ENCODE data around the gene WDR62.
"Not testable (repeated sequence)": the region's sequence is repeated elsewhere in the genome, so short reads cannot be mapped to it uniquely, and the experiment has no call there.

Gene WDR62

GRCh38 chr19:36061367-36061766 lies 6.7 kb downstream of the WDR62 start:
- Histone ChIP-seq H3K9me3 (ENCODE audit: control insufficient read depth, low read length) (no peaks in the 10 kb centered on the region), H3K36me3 (ENCODE audit: control insufficient read depth, insufficient read depth, low read length, severe bottlenecking) (no peaks in the 10 kb centered on the region), H3K4me1 (ENCODE audit: control insufficient read depth, insufficient read depth, low read length) (peaks cover 2% of the 10 kb centered on the region), H3K27me3 (replicated peaks; ENCODE audit: control insufficient read depth, insufficient read depth, low read length) (no peaks in the 10 kb centered on the region), H3K9ac (ENCODE audit: low read length) (no peak overlapping the region), H3K4me3 (ENCODE audit: low read length) (no peak overlapping the region)
- no peak for DNase-seq (ENCODE audit: low read depth)

DNA sequence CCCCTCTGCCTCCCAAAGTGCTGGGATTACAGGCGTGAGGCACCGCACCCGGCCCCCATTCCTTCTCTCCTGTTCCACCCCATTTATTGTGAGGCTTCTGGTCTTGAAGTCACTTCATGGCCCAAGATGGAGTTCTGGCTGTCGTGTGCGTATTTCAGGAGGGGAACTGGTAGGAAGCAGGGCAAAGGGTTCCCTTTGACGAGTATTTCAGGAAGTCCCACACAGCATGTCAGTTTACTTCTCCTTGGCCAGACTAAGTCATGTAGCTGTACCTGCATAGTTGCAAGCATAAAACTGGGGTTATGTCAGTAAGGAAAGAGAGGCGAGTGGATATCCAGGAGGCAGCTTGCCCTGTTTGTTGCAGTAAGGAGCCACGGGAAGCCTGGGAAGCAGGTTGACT lies 10.1 kb downstream of the WDR62 start:
- no peak for DNase-seq (ENCODE audit: low read depth)
- no peak overlapping the region for H3K9ac ChIP-seq (ENCODE audit: low read length)
- no peak overlapping the region for H3K4me3 ChIP-seq (ENCODE audit: low read length)
- peaks cover 2% of the 10 kb centered on the region for H3K4me1 ChIP-seq (ENCODE audit: control insufficient read depth, insufficient read depth, low read length)
- no peaks in the 10 kb centered on the region for H3K9me3 ChIP-seq (ENCODE audit: control insufficient read depth, low read length)
- H3K27me3 ChIP-seq (replicated peaks; ENCODE audit: control insufficient read depth, insufficient read depth, low read length), result no peaks in the 10 kb centered on the region
- H3K36me3 ChIP-seq (ENCODE audit: control insufficient read depth, insufficient read depth, low read length, severe bottlenecking), result no peaks in the 10 kb centered on the region

DNA sequence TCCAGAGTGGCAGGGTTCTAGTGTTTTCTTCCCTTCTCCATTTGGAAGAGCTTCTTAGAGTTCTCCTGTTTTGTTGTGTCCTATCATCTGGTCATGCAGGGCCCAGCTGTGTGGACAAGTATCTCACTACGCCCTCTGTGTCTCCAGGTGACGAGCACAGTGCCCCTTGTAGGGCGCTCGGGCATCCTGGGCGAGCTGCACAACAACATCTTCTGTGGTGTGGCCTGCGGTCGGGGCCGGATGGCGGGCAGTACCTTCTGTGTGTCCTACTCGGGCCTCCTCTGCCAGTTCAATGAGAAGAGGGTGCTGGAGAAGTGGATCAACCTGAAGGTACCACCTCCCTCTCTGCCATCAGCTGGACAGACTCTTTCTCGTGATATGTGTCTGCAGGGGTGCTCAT lies 13.0 kb downstream of the WDR62 start:
- H3K9me3 ChIP-seq (ENCODE audit: control insufficient read depth, low read length), result no peaks in the 10 kb centered on the region
- peaks cover 7% of the 10 kb centered on the region for H3K4me1 ChIP-seq (ENCODE audit: control insufficient read depth, insufficient read depth, low read length)
- H3K4me3 ChIP-seq (ENCODE audit: low read length), result no peak overlapping the region
- no peaks in the 10 kb centered on the region for H3K36me3 ChIP-seq (ENCODE audit: control insufficient read depth, insufficient read depth, low read length, severe bottlenecking)
- no peaks in the 10 kb centered on the region for H3K27me3 ChIP-seq (replicated peaks; ENCODE audit: control insufficient read depth, insufficient read depth, low read length)
- H3K9ac ChIP-seq (ENCODE audit: low read length), result no peak overlapping the region
- no peak for DNase-seq (ENCODE audit: low read depth)

DNA sequence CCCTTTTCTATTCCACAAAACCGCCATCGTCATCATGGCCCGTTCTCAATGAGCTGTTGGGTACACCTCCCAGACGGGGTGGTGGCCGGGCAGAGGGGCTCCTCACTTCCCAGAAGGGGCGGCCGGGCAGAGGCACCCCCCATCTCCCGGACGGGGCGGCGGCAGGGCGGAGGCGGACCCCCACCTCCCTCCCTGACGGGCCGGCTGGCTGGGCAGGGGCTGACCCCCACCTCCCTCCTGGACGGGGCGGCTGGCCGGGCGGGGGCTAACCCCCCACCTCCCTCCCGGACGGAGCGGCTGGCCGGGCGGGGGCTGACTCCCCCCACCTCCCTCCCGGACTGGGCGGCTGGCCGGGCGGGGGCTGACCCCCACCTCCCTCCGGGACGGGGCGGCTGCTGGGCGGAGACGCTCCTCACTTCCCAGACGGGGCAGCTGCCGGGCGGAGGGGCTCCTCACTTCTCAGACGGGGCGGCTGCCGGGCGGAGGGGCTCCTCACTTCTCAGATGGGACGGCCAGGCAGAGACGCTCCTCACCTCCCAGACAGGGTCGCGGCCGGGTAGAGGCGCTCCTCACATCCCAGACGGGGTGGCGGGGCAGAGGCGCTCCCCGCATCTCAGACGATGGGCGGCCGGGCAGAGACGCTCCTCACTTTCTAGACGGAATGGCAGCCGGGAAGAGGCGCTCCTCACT lies 14.3 kb downstream of the WDR62 start:
- not testable (repeated sequence) for H3K9me3 ChIP-seq (ENCODE audit: control insufficient read depth, low read length); H3K27me3 ChIP-seq (replicated peaks; ENCODE audit: control insufficient read depth, insufficient read depth, low read length); H3K9ac ChIP-seq (ENCODE audit: low read length); DNase-seq (ENCODE audit: low read depth); H3K4me3 ChIP-seq (ENCODE audit: low read length); H3K36me3 ChIP-seq (ENCODE audit: control insufficient read depth, insufficient read depth, low read length, severe bottlenecking); H3K4me1 ChIP-seq (ENCODE audit: control insufficient read depth, insufficient read depth, low read length)

DNA sequence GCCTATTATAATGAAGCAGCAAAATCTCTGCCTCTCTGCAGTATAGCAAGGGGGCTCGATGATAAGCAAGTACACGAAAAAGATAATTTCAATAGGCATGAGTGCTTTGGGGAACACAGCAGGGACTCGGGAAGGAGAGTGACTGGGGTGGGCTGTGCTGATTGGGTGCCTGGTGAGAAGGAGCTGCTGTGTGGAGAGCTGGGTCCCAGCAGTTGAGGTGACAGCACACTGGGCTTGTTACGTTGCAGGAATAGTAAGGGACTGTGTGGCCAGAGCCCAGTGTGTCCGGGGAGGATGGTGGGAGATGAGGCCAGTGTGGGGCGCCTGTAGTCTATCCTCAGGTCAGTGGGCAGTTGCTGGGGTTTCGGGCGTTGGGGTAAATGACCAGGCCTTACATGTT lies 17.4 kb downstream of the WDR62 start:
- H3K36me3 ChIP-seq (ENCODE audit: control insufficient read depth, insufficient read depth, low read length, severe bottlenecking), result no peaks in the 10 kb centered on the region
- H3K4me3 ChIP-seq (ENCODE audit: low read length), result no peak overlapping the region
- no peaks in the 10 kb centered on the region for H3K27me3 ChIP-seq (replicated peaks; ENCODE audit: control insufficient read depth, insufficient read depth, low read length)
- no peaks in the 10 kb centered on the region for H3K9me3 ChIP-seq (ENCODE audit: control insufficient read depth, low read length)
- no peak for DNase-seq (ENCODE audit: low read depth)
- no peak overlapping the region for H3K9ac ChIP-seq (ENCODE audit: low read length)
- H3K4me1 ChIP-seq (ENCODE audit: control insufficient read depth, insufficient read depth, low read length), result peaks cover 4% of the 10 kb centered on the region

GRCh38 chr19:36073121-36073876 lies 18.6 kb downstream of the WDR62 start:
- Histone ChIP-seq H3K9ac (ENCODE audit: low read length) (no peak overlapping the region), H3K9me3 (ENCODE audit: control insufficient read depth, low read length) (no peaks in the 10 kb centered on the region), H3K4me1 (ENCODE audit: control insufficient read depth, insufficient read depth, low read length) (peaks cover 4% of the 10 kb centered on the region), H3K4me3 (ENCODE audit: low read length) (no peak overlapping the region), H3K36me3 (ENCODE audit: control insufficient read depth, insufficient read depth, low read length, severe bottlenecking) (no peaks in the 10 kb centered on the region), H3K27me3 (replicated peaks; ENCODE audit: control insufficient read depth, insufficient read depth, low read length) (no peaks in the 10 kb centered on the region)
- DNase-seq (ENCODE audit: low read depth), result no peak

GRCh38 chr19:36079389-36079945 lies 24.8 kb downstream of the WDR62 start:
- DNase-seq (ENCODE audit: low read depth), result no peak
- Histone ChIP-seq H3K4me3 (ENCODE audit: low read length) (no peak overlapping the region), H3K4me1 (ENCODE audit: control insufficient read depth, insufficient read depth, low read length) (peaks cover 12% of the 10 kb centered on the region), H3K9me3 (ENCODE audit: control insufficient read depth, low read length) (no peaks in the 10 kb centered on the region), H3K27me3 (replicated peaks; ENCODE audit: control insufficient read depth, insufficient read depth, low read length) (no peaks in the 10 kb centered on the region), H3K36me3 (ENCODE audit: control insufficient read depth, insufficient read depth, low read length, severe bottlenecking) (no peaks in the 10 kb centered on the region), H3K9ac (ENCODE audit: low read length) (no peak overlapping the region)

GRCh38 chr19:36081385-36081784 lies 26.7 kb downstream of the WDR62 start:
- no peak overlapping the region for H3K4me3 ChIP-seq (ENCODE audit: low read length)
- H3K4me1 ChIP-seq (ENCODE audit: control insufficient read depth, insufficient read depth, low read length), result peaks cover 12% of the 10 kb centered on the region
- H3K27me3 ChIP-seq (replicated peaks; ENCODE audit: control insufficient read depth, insufficient read depth, low read length), result no peaks in the 10 kb centered on the region
- H3K9ac ChIP-seq (ENCODE audit: low read length), result no peak overlapping the region
- H3K9me3 ChIP-seq (ENCODE audit: control insufficient read depth, low read length), result no peaks in the 10 kb centered on the region
- DNase-seq (ENCODE audit: low read depth), result no peak
- H3K36me3 ChIP-seq (ENCODE audit: control insufficient read depth, insufficient read depth, low read length, severe bottlenecking), result no peaks in the 10 kb centered on the region

GRCh38 chr19:36081894-36082293 lies 27.2 kb downstream of the WDR62 start:
- no peak for DNase-seq (ENCODE audit: low read depth)

GRCh38 chr19:36082916-36083315 lies 28.2 kb downstream of the WDR62 start:
- no peak overlapping the region for H3K9ac ChIP-seq (ENCODE audit: low read length)
- H3K4me3 ChIP-seq (ENCODE audit: low read length), result no peak overlapping the region
- no peaks in the 10 kb centered on the region for H3K27me3 ChIP-seq (replicated peaks; ENCODE audit: control insufficient read depth, insufficient read depth, low read length)
- peaks cover 12% of the 10 kb centered on the region for H3K4me1 ChIP-seq (ENCODE audit: control insufficient read depth, insufficient read depth, low read length)
- no peaks in the 10 kb centered on the region for H3K36me3 ChIP-seq (ENCODE audit: control insufficient read depth, insufficient read depth, low read length, severe bottlenecking)
- no peak for DNase-seq (ENCODE audit: low read depth)
- no peaks in the 10 kb centered on the region for H3K9me3 ChIP-seq (ENCODE audit: control insufficient read depth, low read length)

More at GRCh38 chr19:36081894-36082293, 27.2 kb downstream of the WDR62 start:
- Histone ChIP-seq H3K4me3 (ENCODE audit: low read length) (no peak overlapping the region), H3K36me3 (ENCODE audit: control insufficient read depth, insufficient read depth, low read length, severe bottlenecking) (no peaks in the 10 kb centered on the region), H3K4me1 (ENCODE audit: control insufficient read depth, insufficient read depth, low read length) (peaks cover 12% of the 10 kb centered on the region), H3K27me3 (replicated peaks; ENCODE audit: control insufficient read depth, insufficient read depth, low read length) (no peaks in the 10 kb centered on the region), H3K9me3 (ENCODE audit: control insufficient read depth, low read length) (no peaks in the 10 kb centered on the region), H3K9ac (ENCODE audit: low read length) (no peak overlapping the region)

DNA sequence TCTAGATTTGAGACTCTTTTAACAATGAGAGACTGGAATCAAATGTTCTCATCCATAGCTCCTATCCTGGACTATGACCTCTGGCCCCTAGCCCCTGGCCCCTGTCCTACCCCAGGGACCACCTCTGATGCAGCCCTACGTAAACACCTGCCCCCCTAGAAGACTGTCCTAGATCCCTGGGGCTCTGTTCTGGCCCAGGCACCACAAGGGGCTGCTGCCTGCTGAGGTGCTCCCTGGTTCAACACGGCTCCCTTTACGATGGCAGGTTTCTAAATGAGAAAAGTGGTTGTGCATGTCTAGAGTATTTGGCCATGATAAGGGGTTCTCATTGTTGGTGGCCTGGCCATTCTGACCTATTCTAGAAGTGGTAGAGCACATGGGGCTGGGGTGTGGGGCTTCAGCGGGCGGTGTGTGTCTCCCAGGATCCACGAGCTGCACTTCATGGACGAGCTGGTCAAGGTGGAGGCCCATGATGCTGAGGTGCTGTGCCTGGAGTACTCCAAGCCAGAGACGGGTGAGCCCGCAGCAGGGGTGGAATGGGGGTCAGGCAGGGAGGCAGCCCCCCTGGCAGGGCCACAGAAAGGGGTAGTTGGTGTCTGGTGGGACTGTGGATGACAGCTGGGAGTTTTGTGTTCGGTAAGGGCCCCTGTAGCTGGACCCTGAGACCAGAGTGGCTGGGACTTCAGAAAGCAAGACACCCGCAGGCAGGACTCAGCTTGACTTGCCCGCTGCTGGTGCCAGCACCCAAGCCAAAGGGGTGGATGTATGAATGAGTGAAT lies 29.7 kb downstream of the WDR62 start:
- no peak for DNase-seq (ENCODE audit: low read depth)
- peaks cover 12% of the 10 kb centered on the region for H3K4me1 ChIP-seq (ENCODE audit: control insufficient read depth, insufficient read depth, low read length)
- H3K9me3 ChIP-seq (ENCODE audit: control insufficient read depth, low read length), result no peaks in the 10 kb centered on the region
- no peak overlapping the region for H3K9ac ChIP-seq (ENCODE audit: low read length)
- no peaks in the 10 kb centered on the region for H3K27me3 ChIP-seq (replicated peaks; ENCODE audit: control insufficient read depth, insufficient read depth, low read length)
- H3K36me3 ChIP-seq (ENCODE audit: control insufficient read depth, insufficient read depth, low read length, severe bottlenecking), result no peaks in the 10 kb centered on the region
- no peak overlapping the region for H3K4me3 ChIP-seq (ENCODE audit: low read length)
